GM18499 (cell line): ENCODE data around the gene OR13H1.
"Not testable (repeated sequence)": the region's sequence is repeated elsewhere in the genome, so short reads cannot be mapped to it uniquely, and the experiment has no call there.

Source experiments
- ATAC-seq: cut with Tn5 transposase; IDR thresholded peaks from one replicate; pipeline ENCODE4 v1.9.1; 2021; ENCODE audit warnings: moderate number of reproducible peaks; ENCODE audit not compliant: insufficient read depth, unreplicated experiment

The OR13H1 gene, protein sequence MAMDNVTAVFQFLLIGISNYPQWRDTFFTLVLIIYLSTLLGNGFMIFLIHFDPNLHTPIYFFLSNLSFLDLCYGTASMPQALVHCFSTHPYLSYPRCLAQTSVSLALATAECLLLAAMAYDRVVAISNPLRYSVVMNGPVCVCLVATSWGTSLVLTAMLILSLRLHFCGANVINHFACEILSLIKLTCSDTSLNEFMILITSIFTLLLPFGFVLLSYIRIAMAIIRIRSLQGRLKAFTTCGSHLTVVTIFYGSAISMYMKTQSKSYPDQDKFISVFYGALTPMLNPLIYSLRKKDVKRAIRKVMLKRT

DNA sequence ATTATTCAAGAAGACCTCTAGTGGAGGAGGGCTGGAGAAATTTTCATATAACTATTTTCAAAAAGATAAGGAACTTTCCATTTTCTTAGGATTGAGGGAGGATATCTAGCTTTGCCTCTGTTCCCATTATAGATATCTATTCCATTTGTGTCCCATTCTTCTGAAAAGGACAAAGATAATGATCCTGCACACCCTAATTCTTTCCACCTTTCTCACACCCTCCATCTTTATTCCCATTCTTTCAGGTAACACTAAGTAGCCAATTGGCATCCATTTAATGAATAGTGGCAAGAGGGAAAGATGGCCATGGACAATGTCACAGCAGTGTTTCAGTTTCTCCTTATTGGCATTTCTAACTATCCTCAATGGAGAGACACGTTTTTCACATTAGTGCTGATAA is at the start of gene OR13H1:
TSS of gene OR13H1 (plus strand) at position 301 of the 400 bp plus-strand sequence. CDS start at position 301, 0 bp downstream.
- ATAC-seq = no peak

DNA sequence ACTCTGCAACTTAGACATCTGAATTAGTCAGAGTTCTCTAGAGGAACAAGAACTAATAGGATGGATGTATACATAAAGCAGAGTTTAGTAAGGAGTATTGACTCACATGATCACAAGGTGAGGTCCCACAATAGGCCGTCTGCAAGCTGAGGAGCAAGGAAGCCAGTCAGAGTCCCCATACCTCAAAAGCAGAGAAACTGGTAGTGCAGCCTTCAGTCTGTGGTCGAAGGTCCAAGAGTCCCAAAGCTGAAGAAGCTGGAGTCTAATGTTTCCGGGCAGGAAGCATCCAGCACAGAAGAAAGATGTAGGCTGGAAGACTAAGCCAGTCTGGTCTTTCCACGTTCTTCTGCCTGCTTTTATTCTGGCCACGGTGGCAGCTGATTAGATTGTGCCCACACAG is 42.3 kb upstream of the OR13H1 start:
- not testable (repeated sequence) for ATAC-seq

- ATAC-seq = no peak
Observed at GRCh38 chrX:131513159-131513914, 30.5 kb upstream of the OR13H1 start.

DNA sequence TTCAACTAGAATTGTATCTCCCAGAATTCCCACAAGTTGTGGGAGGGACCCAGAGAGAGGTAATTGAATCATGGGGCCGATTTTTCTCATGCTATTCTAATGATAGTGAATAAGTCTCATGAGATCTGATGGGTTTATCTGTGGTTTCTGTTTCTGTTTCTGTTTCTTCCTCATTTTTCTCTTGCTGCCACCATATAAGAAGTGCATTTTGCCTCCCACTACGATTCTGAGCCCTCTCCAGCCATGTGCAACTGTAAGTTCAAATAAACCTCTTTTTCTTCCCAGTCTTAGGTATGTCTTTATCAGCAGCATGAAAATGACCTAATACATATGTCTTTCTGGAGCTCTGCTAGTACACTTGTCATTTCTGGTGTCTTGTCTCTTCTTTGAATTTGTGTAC is 22.1 kb upstream of the OR13H1 start:
- no peak for ATAC-seq

DNA sequence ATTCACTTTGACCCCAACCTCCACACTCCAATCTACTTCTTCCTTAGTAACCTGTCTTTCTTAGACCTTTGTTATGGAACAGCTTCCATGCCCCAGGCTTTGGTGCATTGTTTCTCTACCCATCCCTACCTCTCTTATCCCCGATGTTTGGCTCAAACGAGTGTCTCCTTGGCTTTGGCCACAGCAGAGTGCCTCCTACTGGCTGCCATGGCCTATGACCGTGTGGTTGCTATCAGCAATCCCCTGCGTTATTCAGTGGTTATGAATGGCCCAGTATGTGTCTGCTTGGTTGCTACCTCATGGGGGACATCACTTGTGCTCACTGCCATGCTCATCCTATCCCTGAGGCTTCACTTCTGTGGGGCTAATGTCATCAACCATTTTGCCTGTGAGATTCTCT is 344 bp downstream of the OR13H1 start:
- ATAC-seq = no peak

GRCh38 chrX:131549011-131549410 is 5.1 kb downstream of the OR13H1 start:
- no peak for ATAC-seq

DNA sequence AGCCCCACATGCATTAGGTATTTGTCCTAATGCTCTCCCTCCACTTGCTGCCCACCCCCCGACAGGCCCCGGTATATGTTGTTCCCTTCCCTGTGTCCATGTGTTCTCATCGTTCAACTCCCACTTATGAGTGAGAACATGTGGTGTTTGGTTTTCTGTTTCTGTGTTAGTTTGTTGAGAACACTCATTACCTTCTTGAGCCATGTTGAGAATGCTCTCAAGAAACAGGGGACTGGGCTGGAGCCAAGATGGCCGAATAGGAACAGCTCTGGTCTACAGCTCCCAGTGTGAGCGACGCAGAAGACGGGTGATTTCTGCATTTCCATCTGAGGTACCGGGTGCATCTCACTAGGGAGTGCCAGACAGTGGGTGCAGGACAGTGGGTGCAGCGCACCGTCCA is 8.6 kb downstream of the OR13H1 start:
- not testable (repeated sequence) for ATAC-seq

DNA sequence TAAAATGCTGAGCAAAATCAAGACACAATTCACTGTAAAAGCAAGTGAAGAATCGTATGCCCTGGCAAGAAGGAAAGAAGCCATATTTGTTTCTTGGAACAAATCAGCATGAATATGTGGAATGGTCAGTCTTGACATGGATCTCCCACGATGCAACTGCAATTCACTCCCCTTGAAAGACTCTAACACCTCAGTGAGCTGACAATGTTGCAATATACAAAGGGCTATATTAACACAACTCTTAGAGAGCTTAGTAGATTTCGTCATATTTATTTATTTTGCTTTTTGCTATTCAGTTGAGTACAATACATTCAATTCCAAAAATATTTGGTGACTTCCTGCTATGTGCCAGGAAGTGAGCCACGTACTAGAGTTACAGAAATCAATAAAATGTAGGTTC is 14.7 kb downstream of the OR13H1 start:
- no peak for ATAC-seq

- ATAC-seq = no peak
Observed at GRCh38 chrX:131564553-131565229, 20.8 kb downstream of the OR13H1 start.

DNA sequence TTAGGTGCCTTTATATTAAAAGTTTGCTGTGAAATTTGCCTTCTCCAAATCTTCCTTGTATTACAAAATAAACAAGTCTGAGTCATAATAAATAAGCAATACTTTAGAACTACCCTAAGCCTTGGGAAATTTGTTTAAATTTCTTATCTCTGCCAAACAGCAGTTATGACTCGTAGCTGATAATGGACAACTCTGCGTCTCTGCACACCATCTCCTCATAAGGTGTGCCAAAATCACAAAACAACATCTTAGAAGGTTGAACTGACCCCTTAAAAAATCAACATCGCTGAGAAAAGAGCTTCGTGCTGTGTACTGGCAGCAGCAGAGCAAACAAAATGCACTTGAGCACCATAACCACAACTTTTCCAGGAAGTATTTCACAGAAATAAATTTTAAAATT is 22.0 kb downstream of the OR13H1 start:
- ATAC-seq = no peak

DNA sequence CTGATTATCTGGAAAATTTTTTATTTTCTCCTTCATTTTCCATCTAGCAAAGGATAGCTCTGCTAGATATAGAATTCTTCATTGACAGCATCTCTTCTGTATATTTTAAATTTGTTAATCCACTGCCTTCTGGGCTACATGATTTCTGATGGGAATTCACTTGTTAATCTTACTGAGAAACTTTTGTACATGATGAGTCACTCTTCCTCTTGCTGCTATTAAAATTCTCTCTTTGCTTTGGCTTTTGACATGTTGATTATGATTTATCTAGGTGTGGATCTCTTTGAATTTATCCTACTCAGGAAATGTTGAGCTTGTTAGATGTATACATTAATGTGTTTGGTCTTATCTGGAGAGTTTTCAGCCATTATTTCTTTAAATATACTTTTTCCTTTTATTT is 27.5 kb downstream of the OR13H1 start:
- ATAC-seq = no peak

GRCh38 chrX:131572372-131573014 is 28.6 kb downstream of the OR13H1 start:
- no peak for ATAC-seq

DNA sequence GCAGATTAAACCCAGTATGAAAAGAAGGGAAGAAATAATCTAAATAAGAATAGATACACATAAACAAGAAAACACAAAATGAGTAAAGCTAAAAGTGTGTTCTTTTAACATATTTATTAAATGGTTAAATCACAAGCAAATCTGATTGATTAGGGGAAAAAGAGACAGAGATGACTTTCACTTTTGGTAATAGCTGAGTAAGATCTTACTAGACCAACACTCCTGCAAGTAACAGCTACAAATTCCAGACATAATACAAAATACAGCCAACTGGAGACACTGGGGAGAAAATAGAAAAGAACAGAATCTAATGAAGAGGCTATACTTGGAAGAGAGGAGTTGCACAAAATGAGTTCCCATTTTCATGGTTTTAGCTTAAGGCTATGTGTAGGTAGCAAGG is 33.5 kb downstream of the OR13H1 start:
- ATAC-seq = no peak

DNA sequence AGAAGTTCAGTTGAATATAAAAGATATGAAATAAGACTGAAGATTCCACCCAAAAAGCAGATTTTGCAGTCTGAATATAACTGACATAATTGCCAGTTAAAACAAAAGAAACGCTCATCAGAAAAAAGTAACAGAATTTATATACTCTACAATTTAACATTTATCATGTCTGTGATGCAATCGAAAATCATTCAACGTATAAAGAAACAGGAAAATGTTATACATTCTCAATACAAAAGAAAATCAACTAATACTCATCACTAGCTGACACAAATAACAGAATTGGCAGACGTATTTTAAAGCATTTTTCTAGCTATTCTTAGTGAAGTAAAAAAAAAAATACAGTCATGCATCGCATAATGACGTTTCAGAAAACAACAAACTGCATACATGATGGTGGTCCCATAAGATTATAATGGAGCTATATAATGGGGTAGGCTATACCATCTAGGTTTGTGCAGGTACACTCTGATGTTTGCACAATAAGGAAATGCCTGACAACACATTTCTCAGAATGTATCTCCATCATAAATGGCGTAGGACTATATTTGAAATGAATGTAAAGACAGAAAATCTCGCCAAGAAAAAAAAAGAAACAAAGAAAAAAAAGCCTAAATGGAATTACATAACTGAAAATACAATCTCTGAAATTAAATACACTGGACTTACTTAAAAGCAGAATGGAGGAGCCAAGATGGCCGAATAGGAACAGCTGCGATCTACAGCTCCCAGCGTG is 34.3 kb downstream of the OR13H1 start:
- ATAC-seq = no peak

DNA sequence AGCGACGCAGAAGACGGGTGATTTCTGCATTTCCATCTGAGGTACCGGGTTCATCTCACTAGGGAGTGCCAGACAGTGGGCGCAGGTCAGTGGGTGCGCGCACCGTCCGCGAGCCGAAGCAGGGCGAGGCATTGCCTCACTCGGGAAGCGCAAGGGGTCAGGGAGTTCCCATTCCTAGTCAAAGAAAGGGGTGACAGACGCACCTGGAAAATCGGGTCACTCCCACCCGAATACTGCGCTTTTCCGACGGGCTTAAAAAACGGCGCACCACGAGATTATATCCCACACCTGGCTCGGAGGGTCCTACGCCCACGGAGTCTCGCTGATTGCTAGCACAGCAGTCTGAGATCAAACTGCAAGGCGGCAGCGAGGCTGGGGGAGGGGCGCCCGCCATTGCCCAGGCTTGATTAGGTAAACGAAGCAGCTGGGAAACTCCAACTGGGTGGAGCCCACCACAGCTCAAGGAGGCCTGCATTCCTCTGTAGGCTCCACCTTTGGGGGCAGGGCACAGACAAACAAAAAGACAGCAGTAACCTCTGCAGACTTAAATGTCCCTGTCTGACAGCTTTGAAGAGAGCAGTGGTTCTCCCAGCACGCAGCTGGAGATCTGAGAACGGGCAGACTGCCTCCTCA is 35.0 kb downstream of the OR13H1 start:
- not testable (repeated sequence) for ATAC-seq

DNA sequence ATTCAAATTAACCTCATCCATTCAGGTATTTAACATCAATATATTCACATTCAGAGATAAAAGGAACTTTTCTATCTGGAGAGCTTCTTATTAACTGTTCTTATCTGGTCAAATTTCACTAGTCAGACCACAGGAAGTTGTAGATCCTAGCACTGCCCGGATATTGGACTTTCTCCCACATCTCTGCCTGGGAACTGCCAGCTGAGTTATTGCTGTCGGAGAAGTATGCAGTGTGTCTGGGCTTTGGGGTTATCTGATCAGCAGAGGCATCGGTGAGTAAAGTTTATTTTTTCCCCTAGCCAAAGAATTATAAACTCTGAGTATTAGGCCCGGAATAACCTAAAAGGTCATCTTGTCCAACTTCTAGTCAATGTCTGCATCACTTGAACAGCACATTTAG is 45.1 kb downstream of the OR13H1 start:
- no peak for ATAC-seq
